ENCODE measurements around the gene SPATA18.
"Not testable (repeated sequence)": the region's sequence is repeated elsewhere in the genome, so short reads cannot be mapped to it uniquely, and the experiment has no call there.

Gene SPATA18

GRCh38 chr4:52107745-52108144 lies 56.6 kb downstream of the SPATA18 start:
- no peak for DNase-seq

DNA sequence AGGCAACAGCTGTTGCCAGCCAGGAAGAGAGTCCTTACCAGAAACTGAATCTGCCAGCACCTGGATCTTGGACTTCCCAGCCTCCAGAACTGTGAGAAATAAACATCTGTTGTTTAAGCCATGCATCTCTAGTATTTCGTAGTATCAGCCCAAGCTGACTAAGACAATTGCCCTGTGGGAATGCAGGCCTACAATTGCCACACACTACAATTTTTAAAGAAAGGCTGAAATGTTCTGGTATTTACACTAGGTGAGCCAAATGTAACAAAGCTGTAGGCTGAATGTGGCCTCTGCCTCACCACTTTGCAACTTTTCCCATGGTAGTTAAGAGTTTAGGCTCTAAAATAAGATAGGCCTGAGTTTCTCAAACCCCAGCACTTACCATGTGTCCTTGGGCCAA lies 59.1 kb downstream of the SPATA18 start:
- DNase-seq, result no peak

DNA sequence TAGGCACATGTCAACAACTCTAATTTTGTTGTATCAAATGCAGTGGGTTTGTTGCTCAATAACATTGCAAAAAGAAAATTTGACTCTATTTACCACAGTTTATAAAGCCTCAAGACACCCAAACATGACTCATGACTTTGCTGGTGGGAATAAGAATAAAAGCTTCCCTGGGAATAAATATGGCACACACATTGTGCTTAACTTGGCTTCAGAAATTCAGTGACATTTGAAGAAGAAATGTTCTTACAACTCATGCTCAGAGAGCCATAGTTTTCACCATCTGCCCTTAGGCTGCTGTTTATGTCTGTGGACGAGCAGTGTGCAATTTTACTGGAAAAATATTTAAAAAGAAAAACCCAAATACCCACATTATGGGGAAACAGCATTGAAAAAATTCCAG lies 60.9 kb downstream of the SPATA18 start:
- no peak for DNase-seq

GRCh38 chr4:52112411-52112810 lies 61.3 kb downstream of the SPATA18 start:
- DNase-seq, result no peak

DNA sequence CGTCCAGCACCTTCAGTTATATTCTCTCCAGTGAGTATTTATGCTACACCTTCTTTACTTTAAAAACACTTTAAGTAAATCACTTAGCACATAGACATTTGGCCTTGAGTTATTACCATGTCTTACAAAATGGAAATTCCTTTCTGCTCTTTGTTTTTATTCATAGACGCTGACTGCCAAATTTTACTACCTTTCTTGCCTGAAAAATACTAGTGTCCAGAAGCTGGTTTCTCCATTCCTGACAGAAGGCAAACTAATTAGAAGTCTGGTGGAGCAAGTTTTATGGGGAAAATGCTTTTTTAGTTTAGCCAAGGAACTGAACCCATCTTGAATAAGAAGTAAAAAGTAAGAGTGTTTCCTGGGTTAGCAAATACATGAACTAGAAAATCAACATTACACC lies 65.5 kb downstream of the SPATA18 start:
- no peak for DNase-seq

GRCh38 chr4:52126226-52126625 lies 75.1 kb downstream of the SPATA18 start:
- DNase-seq, result no peak

GRCh38 chr4:52126966-52127365 lies 75.9 kb downstream of the SPATA18 start:
- no peak for DNase-seq

DNA sequence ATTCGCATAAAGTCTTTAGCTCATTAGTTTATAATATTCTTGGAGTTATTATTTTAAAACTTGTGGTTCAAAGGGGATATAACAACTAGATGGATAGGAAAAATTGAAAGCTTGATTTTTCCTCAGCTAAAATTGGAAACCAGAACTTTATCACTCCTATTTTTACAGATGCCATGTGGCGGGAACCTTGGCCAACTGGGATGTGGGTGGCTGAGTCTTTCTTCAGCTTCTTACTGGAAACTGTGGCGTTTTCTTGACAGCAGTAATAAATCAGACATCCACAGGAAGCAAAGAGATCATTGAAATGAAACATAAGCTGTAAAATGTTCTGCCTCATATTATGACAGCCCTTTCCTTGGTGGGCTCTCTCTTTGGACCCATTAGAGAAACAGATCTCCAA lies 84.1 kb downstream of the SPATA18 start:
- no peak for DNase-seq

DNA sequence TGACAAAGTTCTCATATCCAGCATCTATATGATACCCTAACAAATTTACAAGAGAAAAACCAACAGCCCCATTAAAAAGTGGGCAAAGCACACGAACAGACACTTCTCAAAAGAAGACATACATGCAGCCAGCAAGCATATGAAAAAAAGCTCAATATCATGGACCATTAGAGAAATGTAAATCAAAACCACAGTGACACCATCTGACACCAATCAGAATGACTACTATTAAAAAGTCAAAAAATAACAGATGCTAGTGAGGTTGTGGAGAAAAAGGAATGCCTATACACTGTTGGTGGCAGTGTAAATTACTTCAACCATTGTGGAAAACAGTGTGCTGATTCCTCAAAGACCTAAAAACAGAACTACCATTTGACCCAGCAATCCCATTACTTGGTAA lies 86.0 kb downstream of the SPATA18 start:
- DNase-seq, result not testable (repeated sequence)

DNA sequence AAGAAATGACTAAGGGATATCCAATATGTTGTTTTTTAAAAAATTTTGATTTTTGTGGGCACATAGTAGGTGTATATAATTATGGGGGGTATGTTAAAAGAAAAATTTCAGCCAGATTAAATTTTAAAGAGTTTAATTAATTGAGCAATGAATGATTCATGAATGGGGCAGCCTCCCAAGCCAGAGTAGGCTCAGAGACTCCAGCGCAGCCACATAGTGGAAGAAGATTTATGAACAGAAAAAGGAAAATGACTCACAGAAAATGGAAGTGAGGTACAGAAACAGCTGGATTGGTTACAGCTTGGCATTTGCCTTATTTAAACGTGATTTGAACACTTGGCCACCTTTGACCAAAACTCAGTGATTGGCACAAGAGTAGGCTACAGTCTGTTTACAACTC lies 91.7 kb downstream of the SPATA18 start:
- no peak for DNase-seq

DNA sequence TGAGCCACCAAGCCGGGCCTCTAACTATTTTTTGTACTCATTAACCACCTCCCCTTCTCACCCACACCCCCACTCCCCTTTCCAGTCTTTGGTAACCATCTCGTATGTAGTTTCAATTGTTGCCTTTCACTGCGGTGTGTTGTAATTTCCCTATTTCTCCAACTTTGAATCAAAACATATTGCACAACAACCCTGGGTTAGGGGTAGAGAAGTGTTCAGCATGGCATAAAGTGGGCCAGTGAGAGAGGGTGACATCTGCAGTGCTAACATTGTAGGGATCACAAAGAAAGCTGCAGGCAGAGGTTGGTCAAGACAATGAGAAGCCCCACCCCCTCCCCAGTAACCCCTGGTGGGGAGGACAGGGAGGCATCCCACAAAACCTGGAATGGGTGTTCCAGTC lies 92.7 kb downstream of the SPATA18 start:
- DNase-seq, result no peak

- no peak for DNase-seq
Observed at GRCh38 chr4:52144372-52144771, 93.3 kb downstream of the SPATA18 start.

Data from CD4-positive, alpha-beta T cell treated with Interleukin-4 for 1 hour (primary cell).